Stimulated activated CD4-positive, alpha-beta T cell treated with anti-CD3 and anti-CD28 coated beads, Interleukin-2, amount 100 ng/mL, for 4 hours (primary cell): ENCODE results near the gene LRRFIP1.
"Not testable (repeated sequence)": the region's sequence is repeated elsewhere in the genome, so short reads cannot be mapped to it uniquely, and the experiment has no call there.

ENCODE experiments used
- DNase-seq: peaks from one replicate; pipeline ENCODE4 v3.0.0-alpha.2; 2020; ENCODE audit warnings: low read depth

LRRFIP1 gene

DNA sequence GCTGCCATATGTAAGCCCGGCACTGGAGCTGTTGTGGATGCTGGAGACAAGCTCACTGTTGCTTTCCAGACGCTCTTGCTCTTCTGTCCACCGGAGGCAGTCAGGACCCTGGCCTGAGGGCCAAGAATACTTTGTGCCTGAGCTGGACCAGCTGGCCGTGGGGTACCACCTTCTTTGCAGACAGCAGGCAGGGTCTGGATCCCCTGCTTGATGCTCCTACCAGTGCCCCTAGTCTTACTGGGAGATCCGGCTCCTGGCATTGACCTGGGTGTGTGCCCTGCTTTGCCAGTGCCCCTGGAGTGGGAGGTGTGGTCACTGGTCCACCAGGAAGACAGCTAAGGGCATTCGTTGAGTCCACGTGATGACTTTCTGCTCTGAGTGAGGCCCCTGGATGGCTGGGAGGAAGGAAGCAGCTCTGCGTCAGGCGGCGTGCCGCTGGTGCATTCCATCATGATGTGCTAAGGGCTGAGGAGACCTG, 59.3 kb downstream of the LRRFIP1 start:
- no peak for DNase-seq

DNA sequence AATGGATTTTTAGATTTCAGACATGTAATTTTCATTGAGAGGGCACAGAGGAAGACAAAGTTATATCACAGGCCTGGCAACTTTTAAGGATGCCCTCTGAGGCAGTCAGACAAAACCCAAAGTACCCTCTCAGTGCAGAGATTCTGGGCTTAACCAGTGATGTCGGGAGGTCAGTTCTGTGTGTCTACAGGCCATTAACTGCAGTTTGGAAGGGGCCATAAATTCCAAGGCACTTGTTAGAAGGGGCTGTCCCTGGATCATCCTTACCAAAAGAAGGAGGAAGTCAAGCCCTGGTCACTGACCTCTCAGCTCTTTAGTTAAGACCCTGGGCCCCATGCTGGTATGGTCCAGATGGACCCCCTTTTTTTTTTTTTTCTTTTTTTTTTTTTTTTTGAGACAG, 60.7 kb downstream of the LRRFIP1 start:
- DNase-seq: no peak

DNA sequence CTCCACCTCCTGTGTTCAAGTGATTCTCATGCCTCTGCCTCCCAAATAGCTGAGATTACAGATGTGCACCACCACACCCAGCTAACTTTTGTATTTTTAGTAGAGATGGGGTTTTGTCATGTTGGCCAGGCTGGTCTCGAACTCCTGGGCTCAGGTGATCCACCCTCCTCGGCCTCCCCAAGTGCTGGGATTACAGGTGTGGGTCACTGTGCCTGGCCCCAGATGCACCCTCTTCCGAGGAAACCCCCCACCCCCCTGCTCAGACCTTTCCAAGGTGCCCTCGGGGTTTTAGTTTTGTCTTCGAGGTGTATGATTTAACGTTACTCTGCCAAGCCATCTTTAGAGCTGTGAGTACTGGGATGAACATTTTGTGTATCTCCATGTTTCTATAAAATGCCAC, 61.2 kb downstream of the LRRFIP1 start:
- DNase-seq: not testable (repeated sequence)

DNA sequence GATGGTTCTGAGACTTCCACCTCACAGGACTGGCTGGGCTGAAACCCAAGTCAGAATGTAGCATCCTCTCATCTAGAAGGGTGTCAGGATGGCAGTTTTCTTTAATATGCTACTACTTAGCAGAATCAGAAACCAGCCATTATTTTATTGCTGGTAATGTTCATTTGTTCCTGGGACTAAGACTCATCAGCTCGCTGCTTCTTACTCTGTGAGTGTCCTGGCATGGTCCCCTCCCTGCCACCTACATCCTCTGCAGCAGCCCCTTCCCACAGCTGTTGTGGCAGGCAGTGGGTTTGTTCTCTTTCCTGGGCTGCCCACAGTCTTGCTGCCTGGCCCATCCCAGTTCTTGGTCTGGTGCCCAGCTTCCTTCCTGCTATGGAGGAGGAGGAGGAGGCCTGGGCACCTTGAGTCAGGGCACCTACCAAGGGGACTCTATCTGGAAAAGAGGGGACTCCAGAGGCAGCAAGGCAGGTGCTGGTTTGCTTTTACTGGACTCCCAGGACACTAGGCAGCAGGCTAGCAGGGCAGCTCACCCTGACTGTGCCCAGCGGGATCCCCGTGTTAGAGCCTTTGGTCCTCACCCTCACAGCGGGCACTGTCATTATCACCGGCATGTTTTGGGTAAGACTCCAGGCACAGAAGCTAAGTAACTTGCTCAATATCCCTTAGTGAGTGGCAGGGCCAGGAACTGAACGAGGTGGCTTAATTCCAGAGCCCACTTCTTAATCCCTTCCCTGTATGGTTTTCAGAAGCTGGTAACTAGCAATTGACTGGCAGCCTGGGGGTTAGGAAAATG, 62.1 kb downstream of the LRRFIP1 start:
- DNase-seq: no peak

DNA sequence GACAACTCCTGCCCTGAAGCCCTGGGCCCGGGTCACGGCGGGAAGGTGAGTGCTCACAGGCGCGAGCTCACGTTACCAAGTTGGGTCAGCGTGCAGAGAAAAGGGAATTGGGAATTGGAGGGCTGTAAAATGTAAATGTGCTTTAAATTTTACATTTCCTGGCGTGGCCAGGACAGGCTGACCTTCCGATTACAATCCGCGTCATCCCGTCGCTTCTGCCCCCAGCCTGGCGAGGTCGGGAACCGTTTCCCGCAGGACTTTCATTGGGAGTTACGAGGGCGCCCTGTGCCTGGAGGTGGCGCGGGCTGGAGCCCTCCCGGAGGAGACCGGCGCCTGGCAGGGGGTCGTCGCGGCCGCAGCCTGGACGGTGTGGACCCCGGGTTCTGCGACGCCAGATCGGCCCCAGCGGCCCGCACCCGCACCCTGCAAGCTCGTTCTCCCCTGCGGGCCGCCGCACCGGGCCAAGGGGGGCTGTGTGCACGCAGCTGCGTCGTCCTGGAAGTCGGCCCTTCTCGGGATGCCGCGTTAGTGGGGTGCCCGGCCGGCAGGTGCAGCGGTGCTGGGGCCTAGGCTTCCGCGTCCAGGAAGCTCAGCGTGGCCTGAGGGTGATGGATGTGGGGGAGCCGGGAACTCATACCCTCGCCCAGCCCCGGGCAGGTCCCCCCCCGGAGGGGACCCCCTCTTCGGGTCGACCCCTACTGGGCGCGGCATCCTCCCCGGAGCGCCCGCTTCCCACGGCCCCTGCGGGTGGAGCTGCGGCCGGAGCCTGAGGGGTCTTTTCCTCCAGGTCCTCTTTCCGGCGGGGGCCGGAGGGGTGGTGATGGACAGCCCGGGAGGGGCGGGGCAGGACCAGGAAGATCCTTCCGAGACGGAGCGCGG, 63.9 kb downstream of the LRRFIP1 start:
- DNase-seq: no peak

DNA sequence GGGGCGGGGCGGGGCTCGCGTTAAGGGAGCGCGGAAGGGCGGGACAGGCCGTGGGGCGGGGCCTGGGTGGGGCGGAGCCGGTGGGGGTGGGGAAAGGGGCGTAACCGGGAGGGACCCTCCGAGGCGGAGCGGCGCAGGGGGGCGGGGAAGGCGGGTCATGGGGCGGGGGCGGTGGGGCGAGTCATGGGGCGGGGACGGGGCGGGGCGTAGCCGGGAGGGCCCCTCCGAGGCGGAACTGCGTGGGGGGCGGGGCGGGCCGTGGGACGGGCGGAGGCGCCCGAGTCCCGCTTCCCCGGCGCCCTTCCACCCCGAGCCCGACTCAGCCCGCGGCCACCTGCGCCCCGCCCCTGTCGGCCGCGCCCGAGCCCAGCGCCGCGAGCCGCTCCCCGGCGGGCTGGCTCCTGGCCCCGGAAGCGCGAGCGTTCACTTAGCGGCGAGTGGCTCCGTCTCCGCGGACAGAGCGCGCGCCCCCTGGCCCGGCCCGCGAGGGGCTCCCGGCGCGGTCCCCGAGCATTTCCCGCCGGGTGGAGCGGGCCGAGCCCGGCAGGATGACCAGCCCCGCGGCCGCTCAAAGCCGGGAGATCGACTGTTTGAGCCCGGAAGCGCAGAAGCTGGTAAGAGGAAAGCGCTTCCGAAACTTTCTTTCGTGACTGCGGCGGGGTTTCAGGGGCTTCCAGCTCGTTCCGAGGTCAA, 64.7 kb downstream of the LRRFIP1 start:
- peak; percentile 92 for DNase-seq

DNA sequence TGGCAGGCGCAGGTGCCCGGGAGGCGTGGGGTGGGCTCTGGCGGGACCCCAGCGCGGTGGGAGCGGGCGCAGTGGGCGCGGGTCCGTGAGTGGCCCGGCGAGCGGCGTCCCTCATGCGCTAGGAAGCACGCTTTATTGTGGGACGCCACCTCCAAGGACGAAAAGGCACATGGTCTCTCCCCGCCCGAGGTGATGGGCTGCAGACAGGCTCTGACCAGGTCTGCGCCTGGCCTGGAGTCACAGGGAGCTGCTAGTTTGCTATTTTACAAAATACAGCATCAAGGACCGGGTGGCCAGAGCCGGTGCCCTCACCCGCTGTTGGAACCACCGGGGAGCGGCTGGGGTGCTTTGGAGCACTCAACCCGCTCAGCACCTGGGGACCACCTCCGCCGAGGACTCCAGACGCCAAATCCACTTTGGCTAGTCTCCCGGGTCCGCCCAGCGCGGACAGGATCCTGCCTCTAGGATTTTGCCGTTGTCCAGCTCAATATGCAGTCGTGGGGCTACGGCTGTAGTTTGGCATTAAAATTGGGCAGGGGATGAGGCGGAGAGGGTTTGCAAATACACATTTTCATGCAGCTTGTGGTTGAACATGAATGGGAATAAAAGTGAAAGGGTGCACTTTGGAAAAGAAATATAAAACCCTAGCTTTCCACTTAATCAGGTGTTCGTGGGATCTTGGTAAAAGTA, 65.4 kb downstream of the LRRFIP1 start:
- DNase-seq: no peak

DNA sequence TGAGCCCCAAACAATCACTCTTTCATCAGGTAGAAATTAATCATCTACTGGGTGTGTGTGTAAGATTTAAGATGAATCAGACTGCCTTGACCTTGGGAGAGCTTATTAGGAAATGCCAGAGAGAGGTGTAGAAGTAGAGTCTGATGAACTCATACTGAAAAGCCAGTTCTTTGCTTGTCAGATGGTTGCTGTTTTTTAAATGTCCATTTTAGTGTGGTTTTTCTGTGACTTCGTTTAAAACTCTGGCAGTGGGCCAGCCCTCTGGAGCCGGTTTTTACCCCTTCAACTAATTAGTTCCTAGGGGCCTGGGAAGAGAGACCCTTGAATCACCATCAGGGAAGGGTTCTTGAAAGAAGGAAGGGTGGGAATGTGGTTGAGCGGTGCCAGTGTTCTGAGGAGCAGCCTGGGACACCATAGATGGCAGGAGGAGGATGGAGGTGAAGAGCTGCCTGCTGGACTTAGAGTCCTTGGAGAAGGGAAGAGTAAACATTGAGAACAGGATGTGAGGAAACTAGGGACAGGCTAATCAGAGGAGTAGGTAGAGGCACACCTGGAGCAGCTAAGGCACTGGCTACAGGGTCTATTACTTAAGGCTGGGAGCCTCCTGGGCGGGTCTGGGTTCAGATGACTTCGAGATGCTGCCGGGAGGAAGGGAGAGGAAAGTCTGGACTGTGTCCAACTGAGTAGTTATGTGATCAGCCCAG, 66.1 kb downstream of the LRRFIP1 start:
- DNase-seq: no peak

DNA sequence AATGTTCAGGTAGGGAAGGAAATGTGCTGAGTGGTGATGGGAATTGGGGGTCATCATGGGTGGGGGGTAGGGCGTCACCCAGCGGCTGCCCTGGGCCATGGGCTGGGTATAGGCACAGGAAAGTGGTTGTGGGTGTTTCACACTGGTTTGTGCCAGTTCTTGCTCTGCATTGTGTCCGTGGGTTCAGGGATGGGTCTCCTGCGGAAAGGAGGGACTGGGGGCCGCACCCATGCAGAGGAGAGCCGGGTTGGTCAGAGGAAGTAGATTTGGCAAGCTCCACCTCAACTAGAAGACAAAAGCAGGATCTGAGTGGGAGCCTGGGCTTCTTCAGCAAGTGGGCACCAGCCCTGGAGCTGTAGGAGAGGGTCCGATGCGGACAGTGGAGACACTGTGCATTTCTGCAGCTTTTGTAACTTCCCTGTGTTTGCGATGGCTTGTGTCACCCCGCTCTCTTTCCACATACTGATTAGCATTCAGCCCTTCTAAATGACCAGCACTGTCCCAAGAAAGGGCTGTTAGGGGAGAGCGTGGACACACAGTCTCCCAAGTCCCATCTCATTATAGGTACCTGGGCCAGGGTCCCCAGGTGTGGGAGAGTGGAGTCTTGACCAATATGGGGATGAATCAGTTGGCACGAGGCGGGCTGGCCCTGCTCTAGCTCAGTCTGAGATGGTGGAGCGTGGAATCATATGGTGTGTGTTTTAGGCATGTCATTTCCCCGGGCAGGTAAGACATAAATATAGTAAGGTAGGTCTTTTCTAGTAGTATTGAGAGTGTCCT, 67.2 kb downstream of the LRRFIP1 start:
- DNase-seq: no peak

DNA sequence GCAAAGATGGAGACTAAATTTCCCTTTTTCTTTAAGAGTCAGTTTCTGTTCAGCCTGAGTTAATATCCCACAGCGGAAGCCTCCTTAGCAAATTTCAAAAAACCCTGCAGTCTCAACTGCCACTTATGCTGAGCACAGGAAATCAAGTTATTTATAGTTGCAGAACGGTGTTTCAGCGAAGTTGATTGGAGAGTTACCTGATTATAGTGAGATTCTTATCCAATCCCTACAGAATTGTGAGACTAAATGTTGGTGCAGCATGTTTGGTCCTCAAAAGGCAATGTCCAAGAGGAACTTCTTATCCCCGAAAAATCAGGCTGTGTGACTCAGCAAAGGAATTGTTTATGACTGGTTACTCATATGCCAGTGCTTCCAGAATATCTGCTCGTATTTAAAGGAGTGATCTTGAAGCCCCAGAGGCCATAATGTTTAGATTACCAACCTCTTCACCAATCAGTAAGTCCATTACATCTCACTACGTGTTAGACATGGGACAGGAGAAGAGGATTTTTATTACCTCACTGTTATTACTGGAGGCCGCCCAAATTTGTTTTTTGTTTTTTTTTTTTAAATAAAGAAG, 67.9 kb downstream of the LRRFIP1 start:
- no peak for DNase-seq

DNA sequence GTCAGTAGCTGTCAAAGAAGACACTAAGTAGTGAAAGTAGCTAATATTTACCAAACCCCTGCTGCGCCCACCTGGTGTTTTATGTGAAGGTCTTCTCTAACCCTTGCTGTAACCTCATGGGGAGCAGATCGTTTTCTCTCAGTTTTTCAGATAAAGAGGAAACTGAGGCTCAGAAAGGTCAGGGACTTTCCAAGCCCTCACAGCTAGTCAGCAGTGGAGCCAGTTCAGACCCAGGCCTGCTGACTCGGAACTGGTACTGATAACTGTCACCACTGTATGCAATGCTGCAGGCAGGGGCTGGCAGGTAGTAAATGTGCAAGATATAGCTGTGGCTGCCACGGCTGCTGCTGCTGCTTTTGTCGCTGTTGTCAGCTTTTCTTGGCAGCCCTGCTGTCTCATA, 69.1 kb downstream of the LRRFIP1 start:
- no peak for DNase-seq

DNA sequence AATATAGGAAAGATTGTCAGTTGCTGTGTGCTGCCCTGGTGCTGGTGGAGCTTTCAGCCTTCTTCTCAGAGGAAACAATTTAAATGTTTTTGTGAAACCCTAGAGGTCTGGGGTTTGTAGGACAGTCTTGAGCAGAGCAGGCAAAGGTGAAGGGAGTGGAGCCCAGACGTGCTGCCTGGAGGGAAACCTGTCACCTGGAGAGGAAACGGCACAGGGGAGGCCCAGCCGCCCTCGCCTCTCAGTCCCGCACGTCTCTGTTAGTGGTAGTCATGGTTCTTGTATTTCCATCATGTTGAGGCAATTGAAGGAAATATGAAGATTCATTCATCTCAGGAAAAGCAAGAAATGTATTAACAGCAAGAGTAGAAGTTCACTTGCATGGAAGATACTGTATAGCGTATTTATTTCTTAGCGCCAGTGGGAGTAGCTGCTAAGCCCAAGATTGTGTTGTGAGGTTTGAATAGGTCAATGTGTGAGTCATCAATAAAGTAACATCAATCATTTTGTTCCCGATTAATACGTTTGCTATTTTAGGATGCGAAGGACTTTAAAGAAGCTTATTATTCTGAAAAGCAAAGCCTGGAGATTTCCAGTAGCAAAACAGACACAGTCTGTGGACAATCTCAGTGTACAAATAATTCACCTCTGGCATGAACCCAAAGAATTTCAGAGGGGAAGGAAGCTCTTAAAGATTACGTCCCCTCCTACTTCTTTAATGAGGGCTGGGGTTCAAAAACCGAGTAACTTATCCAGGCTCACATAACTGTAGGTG, 70.4 kb downstream of the LRRFIP1 start:
- no peak for DNase-seq

DNA sequence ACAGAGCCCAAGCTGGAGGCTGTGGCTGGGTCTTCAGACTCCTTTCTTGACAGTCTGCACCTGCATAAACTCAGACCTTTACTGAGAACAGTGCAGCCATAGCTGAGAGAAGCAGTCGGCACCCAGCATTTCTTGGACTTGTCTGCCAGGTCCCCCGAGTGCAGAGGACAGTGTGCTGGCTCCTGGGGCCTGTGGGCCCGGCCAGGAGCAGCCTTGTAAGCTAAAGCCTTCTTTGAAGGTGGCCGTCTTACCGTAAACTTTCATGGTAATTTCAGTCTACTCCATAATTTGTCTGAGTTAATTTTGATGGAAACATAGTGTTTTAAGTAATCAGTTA, 70.9 kb downstream of the LRRFIP1 start:
- DNase-seq: no peak

DNA sequence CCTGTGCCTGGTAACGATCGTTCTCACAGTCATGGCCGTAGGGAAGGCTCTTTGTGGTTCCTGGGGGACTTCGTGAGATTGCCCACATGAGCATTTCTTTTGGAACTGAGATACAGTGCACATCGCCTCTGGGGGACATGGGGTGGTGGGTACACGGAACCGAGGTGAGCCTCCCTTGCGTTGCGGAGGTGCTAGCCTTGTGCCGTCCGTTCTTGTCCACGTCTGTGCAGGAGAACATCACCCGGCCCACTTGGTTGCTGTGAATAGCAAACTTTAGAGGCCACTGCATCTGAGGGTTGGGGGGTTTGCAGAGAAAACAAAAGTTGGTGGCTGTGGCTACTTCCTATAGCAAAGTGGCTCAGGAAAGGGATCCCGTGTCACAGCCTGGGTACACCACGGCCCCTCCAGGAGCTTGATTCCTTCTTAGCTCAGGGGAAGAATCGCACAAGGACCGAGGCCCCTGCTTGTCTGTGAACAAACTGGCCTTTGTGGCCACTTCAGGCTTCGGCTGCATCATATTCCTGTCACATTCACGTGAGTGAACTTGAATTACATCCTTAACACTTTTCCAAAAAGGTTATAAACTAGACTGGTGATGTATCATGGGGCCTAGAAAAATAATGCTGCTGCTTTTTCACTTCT, 72.6 kb downstream of the LRRFIP1 start:
- no peak for DNase-seq

DNA sequence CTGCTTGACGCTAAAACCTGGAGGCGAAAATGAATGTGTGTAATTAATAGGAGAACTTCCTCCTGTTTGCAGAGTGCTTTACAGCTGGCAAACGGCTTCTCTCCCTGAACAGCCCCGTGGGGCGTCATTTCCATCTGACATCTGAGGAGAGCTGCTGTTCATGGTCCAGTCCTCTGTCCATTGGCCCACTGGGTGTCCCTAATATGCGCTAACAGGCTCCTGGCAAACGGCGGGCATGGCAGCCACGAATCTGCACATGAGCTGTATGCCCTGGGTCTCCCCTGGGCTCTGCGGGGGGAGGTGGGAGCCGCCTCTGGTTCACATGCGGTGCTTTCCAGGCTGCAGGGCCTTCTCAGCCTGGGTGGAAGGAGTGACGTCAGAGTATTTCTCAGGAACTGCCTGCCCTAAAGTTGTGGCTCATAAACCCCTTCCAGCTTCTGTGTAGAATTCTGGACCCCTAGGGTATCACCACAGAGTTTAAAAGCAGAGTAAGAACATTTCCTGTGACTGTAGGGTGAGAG, 73.2 kb downstream of the LRRFIP1 start:
- peak; percentile 84 for DNase-seq

DNA sequence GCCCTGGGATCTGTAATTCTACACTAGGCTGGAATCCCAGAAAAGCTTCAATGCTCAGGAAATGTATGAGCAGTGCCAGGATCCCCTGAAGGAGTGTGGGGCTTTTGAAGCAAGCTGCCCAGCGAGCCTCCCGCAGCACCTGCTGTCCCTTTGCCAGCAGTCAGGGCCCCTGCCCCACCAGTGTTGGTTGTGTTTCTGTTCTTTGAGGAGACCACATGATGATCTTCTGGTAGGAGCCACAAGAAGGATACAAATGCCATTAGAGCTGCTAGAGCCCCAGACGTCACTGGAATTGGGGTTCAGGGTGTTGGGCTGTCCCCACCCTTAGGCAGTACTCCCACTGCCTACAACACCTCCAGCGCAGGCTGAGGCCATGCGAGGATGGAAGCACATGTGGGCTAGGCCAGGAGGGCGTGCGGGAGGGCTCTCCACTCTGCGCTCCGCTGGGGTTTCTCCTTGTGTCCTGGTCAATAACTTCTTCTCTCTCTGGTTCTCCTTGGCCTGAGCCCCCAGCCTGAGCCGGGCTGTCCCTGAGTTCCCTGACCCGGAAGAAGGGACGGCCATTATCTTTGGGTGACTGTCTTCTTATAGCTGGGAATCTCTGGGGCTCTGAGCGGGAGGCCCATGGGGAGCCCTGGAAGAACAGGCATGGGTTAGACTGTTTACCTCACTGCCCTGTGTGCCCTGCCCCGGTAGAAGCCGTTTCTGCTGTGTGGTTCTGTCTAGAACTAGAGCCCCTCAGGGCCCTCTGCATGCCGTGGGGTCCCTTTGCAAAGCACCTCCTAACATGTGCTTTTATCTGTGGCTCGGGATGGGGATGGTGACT, 73.9 kb downstream of the LRRFIP1 start:
- DNase-seq: no peak

DNA sequence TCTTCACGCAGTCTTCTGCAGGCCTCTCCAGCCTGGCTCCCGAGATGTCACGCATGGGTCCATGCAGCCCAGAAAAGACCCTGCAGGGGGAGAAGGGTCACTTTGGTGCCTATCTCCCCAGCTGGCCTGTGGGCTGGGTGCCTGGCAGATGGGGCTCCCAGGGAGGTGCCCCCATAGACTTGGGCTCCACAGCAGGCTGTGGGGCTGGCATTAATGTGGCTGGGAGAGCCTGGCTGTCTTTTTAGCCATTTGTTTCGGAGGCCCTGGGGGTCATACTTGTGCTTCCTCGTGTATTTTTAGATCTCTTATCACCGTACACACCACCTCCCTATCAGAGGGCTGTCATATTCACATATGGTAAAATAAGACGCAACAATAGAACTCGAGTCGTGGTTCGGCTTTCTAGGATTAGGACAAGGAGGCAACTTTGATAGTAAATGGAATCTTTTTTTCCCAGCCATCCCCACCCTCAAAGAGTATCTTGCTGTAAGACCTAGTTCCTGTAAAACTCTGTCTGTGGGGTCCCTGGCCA, 74.5 kb downstream of the LRRFIP1 start:
- DNase-seq: no peak
